Measurements from ENCODE around the gene RASSF7.

The RASSF7 gene

DNA sequence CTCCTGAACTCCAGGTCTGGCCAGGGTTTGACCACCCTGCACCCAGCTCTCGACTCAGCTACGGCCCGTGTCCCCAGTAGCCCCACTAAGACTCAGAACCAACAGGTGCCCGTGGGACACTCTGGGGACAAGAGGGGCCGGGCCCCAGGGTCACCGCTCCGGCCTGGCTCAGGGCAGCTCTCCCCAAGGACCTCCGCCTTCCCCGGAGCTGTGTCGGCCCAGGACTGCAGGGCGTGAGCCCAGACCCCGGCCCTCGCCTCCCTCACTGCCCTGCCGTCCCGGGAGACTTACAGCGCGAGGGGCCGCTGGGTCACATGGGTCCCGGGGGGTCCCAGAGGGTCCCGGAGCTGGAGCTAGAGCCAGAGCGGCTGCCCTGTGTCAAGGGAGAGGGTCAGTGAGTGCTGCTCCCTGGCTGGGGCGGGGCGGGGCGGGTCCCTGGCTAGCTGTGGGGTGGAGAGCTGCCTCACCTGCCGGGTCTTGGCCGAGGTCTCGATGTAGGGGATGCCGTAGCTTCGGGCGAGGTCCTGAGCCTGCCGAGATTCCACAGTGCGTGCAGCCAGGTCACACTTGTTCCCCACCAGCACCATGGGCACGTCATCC, 27.7 kb upstream of the RASSF7 start:
- no peak for DNase-seq

DNA sequence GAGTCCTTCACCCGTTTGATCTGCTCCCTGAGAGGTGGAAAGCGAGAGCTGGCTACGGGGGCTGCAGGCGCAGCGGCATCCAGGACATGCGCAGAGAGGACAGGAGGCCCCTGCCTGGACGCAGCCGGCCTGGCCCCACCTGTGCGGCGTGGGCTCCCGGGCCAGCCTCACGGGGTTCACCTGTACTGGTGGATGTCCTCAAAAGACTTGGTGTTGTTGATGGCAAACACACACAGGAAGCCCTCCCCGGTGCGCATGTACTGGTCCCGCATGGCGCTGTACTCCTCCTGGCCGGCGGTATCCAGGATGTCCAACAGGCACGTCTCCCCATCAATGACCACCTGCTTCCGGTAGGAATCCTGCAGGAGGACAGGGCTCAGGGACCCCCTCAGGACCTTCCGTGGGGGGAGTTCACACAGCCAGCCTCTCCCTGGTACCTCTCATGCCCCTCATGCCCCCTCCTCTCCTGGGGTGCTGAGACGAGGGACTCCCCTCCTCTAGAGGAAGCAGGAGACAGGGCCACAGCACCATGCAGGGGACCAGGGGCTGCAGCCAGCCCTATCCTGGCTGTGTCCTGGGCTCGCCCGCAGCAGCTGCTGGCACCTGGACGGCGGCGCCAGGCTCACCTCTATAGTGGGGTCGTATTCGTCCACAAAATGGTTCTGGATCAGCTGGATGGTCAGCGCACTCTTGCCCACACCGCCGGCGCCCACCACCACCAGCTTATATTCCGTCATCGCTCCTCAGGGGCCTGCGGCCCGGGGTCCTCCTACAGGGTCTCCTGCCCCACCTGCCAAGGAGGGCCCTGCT, 27.0 kb upstream of the RASSF7 start:
- no peak for DNase-seq

DNA sequence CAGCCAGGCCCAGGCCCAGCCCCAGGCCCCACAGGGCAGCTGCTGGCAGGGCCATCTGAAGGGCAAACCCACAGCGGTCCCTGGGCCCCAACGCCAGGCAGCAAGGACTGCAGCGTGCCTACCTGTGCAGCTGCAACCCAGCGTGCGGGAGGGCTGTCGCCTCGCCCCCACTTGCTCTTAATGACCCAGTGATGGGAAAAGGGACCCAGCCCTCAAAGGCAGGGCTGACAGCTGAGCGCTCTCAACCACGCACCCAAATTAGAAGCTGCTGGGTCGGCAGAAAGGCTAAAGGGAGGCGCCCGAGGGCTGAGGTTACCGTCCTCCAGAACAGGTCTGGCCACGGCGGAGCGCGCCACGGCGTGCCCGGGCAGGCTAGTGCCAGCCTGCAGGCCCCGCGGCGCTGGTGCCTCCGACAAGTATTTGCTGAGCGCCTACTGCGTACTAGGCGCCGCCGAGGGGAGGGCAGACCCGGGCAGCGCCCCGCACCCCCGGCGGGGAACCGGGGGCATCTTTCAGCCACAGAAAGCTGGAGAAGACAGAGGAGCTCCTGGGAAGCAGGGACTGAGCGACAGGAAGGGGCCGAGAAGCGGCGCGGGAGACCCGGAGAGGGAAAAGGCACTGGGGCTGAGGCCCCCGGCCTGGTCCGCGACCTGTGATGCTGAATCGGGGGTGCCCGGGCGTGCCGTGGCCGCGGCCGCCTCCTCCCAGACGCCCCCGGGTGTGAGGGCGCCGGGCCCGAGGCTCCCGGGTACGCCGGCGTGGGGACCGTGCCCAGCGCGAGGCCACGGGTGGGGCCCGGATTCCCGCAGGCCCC, 26.2 kb upstream of the RASSF7 start:
- peak; percentile 83 for DNase-seq

DNA sequence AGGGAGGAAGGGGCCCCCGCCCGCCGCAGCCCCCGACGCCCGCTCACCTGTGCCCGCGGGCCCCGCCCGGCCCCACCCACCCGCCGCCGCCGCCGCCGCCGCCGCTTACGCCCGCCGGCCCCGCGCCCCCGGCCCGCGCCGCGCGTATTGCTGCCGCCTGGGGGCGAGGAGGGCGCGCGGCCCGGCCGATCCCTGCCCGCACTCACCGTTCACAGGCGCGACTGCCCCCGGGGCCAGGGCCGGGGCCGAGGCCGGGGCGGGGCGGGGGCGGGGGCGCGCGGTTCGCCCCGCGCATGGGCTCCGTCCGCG, 25.6 kb upstream of the RASSF7 start:
- no peak for DNase-seq

DNA sequence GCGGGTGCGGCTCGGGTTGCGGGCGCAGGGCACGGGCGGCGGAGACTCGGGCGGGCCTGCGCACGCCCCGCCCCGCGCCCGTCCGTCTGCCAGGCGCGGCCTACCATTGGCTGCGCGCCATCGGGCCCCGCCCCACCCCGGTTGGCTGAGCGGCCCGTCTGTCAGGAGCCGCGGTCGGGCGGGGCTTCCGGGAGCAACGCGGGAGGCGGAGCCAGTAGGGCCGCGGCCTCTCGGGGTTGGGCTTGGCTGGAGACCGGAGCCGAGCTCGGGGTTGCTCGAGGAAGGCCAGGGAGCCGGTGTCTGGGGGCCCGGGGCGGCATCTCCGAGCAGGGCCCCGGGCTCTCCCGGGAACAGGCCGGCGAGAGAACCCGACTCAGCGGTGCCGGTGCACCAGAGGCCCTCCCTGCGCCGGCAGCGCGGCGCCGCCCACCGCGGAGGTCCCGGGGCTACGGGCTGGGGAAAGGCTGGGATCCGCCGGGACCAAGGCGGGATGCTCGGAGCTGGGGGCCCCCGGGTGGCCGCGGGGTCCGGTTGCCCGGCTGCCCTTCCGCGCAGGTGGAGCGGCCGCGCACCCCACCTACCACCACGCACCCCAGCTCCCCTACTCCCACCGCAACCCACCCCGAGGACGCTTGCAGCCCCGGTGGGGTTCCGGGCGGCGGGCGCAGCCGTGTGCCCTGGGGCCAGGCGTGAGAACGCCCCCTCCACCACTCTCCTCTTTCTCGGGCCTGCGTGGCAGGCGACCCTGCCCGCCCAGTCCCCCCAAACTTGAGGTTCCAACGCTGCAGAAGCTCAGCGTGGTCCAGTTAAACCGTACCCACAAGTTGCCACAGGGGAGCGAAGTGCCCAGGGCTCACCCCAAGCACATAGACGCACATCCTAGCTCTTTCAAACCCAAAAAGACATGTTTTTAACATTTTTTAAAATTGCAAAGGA, 25.0 kb upstream of the RASSF7 start, which contains the start of gene HRAS:
HRAS (minus strand) TSS at position 58 of the 936 bp plus-strand sequence.
- peak; percentile 99 for DNase-seq

DNA sequence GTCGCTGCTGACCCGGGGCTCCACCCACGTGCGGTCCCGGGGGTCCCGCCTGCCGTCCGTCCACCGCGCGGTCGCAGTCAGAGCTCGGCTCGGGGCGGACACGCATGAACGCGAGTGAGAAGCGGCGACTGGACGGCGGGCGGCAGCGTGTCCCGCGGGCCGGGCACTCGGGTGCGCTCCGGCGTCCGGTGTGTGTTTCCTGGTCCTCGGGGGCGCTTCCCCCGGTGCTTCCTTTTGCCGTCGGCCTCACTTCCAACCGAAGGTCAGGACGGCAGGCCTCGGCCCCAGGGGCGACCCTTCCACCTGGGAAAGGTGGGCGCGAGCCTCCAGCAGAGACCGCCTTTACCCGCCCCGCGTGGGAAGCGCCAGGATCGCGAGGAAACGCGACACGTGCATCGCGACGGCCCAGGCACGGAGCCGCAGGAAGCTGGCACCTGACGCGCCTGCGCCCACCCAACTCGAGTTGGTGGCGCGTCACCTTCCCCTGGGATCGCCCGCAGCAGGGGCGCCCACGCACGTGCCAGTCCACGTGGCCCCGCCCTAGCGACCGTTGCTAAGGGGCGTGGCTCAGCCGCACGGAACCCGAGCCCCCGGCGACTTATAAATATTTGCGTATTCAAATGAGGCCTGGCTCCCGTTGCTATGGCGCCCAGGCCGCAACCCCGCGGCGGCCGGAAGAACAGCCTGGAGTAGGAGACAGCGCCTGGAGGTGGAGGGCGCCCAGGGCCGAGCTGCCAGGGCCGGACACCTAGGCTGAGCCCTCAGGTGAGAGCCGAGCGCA, 23.7 kb upstream of the RASSF7 start, which contains the start of gene LRRC56:
LRRC56 (plus strand) TSS at position 687 of the 781 bp plus-strand sequence. CDS start 3,158 bp downstream, outside the sequence.
- peak; percentile 99 for DNase-seq

DNA sequence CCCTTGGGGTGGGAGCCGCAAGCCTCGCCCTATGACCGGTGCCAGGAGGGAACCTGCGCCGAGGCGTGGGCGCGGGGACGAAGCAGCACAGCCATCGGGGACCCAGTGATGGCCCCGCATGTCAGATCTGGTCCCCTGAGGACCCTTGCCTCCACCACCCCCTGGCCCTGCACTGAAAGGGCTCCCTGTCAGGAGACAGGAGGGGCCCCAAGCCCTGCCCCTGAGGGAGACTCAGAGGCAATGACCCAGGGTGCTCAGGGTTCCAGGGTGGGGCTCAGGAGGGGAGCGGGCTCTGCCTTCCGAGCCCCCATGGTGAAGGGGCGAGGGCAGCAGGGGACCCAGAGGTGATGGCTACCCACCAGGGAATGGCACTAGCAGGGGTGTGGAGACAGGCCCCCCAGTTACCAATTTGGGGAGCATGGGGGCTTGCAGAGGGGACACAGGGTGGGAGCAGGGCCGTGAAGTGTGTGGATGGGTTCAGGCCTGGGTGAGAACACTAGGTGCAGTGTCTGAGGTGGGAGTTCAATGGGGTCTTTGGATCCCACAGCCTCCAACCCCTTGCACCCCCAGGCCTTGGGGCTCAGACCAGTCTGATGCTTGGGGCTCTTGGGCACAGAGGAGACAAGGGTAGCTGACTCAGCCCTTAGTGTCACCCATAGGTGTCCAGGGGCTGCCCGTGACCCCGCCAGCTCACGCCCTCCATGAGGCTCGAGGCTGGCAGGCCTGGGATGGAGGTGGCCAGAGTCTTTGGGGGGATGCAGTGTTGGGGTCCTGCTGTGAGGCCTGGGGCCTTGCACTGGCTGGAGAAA, 22.9 kb upstream of the RASSF7 start:
- DNase-seq, result peak; percentile 48

DNA sequence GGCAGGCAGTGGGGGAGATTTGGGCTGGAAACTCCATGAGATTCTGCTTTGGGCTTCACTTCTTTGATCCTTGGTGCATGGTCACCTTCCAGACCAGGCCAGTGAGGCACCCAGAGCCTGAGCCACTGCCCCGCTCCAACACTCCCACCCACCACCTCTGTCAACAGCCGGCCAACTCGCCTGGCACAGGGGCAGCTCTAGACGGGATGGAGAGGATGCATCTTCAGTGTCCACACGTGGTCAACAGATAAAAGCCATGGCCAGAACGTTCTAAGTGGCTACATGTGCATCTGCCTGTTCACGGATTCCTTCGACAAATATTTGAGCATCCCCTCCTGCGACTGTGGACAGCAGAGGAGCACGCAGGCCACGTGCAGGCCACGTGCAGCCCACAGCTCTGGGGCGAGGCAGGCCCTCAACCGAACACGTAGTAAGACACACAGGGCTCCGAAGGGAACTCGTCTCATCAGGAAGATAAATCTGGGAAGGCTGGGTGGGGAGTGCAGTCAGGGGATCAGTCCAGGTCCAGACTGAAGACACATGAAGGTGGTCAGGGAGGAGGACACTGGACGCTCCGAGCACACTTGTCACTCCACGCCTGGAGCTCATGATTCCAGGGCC, 22.2 kb upstream of the RASSF7 start:
- DNase-seq, result peak; percentile 45

DNA sequence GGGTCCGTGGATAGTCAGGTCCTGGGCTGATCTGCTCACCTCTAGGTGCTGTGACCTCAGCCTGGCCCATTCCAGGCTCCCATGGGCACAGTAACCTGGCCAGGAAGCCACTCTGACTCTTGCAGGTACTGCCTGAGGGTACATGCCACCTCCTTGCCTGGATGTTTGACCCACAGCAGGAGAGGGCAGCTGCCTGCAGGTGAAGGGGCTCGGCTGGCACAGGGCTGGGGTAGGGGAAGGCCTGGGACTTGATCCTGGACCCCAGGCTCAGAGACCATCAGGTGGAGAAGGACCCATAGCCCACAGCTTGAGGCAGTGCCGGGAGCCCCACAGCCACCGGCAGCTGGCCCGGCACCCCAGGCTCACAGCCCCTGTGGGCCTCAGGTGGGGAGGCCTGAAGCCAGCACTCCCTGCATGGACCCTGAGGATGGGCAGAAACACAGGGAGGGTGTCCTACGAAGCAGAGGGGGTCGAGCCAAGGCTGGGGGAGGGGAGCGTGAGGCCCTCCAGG, 20.7 kb upstream of the RASSF7 start:
- DNase-seq, result no peak

DNA sequence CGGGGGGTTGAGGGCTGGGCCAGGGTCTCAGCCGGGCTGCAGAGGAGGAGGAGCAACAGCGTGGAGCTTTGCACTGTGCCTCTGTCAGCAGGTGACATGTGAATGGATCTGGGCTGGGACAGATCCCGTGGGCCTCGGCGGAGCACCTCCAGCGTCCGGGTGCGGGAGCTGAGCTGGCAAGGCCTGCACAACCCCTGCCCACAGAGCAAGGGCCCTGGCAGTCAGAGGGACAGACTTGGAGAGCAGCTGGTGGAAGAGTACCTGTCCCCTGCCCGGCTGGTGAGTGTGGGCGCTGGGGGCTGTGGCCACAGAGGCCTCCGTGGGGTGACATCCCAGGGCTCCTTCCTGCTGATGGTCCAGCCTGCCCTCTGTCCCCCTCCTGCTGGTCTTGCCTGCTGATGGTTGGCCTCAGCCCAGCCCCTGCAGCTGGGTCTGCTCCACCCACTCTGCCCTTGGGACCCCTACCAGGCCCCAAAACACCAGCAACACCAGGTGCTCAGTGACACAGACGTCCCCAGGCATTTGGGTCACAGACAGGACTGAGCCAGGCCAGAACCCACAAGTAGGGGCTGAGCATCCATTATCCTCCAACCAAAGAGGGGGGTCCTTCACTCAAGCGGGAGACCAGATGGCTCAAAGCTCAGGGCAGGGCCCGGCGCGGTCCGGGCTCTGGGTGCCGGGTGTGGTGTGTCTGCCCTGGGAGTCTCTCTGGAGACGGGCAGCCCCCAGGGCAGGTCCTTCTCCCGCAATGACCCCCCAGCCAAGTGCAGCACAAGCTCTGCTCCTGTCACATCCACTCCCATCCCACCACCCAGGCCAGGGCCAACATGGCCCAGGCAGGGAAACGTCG, 20.0 kb upstream of the RASSF7 start:
- no peak for DNase-seq

DNA sequence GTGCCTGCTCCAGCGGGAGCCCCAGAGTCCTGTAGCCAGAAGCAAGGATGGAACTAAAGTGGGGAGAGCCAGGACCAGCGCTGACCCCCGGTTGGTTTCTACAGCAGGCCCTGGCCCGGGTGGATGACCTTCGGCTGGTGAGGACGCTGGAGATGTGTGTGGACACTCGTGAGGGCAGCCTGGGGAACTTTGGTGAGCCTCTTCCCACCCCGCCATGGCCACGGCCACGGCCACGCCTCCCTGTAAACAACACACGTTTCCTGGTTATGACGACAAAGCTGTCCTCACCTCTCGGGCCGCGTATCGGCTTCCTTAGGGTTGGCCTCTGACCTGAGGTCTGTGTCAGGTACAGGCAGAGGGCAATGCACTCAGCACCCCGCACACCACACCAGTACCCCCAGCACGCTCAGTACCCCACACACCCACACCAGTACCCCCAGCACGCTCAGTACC, 19.3 kb upstream of the RASSF7 start:
- peak; percentile 49 for DNase-seq

DNA sequence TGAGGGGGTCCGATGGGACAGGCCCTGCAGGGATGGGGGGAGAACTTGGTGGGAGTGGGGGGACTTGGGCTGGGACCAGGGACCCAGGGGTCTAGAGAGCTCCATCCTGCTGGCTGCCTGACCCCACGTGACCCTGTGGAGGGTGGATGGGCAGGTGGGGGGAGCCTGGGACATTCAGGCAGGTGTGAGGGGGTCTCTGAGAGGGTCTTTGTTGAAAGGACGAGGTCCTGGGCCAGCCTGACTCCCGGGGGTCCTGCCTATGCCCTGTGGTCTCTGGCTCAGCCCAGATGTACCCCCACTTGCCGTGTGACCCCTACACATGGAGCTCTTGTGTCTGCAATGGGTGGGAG, 16.0 kb upstream of the RASSF7 start:
- no peak for DNase-seq

DNA sequence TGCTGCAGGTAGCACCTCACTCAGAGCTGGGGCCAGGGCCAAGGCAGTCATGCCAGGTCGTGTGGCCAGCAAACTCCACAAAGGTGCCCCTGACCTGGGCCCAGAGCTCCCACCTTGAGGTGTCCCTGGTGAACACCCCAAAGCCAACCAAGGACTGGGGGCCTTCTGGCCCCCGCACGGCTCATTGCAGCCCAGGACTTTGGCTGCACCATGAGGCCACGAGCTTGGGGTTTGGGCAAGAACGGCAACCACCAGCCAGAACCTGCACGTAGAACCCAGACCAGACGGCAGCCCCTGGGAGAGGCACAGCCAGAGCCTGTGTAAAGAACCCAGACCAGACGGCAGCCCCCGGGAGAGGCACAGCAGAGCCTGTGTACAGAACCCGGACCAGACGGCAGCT, 15.6 kb upstream of the RASSF7 start:
- no peak for DNase-seq

DNA sequence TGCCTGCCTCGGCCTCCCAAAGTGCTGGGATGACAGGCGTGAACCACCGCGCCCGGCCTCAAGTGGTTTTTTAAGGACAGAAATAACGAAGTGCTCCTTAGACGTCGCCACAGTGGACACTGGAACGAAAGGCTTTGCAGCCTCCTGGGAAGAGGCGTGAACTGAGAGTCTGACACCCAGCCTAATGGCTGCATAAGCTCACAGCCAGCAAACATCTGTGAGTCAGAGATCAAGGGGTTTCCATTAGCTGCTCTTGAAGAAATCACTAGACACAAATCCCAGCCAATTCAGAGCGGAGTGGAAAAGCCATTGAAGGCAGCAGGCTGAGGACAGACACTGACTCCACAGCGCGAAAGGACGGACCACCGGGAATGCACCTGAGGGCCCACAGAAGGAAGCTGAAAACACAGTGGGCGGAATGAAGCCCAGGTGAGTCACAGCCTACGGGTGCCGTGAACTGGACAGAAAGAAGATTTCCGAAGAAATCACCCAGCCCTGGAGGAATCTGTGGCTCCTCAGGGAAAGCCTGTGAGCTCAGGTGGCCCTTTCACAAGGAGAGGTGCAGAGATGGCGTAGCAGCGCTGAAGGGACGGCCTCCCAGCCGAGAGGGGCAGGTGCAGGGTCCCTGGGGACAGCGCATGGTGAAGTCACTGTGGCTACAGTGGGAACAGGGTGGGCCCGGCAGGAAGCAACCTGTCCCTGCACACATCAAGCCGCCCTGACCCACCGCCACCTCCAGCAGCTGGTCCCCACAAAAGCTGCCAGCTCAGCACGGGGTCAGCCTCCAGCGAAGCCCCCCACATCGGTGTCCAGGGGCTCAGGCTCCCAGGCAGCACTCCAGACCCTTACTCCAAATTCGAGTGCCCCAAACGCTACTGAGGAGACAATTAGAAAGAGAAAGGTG, 11.8 kb upstream of the RASSF7 start:
- DNase-seq, result peak; percentile 56

DNA sequence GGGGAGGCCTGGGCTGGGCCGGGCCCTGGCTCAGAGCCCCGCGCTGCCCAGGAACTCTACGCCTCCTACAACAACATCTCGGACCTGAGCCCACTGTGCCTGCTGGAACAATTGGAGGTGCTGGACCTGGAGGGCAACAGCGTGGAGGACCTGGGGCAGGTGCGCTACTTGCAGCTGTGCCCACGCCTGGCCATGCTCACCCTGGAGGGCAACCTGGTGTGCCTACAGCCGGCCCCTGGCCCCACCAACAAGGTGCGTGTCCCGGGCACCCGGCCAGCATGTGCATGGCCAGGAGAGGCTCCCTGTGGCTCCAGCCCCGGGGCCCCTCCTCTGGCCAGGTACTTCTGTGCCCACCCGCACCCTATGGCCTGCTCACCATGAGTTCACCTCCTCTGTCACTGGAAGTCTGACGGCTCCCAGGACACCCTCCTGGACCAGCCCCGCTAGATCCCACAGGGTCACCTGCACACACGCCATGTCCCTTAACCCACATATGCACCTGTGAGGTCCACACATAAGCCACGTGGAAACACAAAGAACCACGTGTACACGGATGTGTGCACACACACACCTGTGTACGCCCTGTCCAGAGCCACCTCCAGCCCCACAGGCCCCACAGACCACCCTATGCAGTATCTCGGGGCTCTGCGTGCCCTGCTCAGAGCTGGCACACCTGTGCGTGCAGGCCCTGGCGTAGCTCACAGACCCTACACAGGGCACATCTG, 10.6 kb upstream of the RASSF7 start:
- DNase-seq, result no peak

DNA sequence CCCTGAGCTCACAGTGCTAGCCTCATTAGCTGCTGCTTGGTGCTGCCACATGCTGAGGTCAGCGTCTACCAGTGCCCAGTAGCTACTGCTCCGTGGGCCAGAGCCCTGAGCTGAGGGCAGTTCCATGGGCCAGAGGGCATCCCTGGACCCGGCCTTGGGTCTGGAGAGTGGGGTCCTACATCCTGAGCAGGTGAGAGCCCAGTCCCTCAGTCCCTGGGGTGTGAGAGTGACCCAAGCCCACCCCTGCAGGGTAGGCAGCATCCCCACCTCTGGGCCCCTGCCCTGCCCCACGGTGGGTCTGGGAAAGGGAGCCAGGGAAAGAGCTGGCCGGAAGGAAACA, 10.1 kb upstream of the RASSF7 start:
- no peak for DNase-seq

DNA sequence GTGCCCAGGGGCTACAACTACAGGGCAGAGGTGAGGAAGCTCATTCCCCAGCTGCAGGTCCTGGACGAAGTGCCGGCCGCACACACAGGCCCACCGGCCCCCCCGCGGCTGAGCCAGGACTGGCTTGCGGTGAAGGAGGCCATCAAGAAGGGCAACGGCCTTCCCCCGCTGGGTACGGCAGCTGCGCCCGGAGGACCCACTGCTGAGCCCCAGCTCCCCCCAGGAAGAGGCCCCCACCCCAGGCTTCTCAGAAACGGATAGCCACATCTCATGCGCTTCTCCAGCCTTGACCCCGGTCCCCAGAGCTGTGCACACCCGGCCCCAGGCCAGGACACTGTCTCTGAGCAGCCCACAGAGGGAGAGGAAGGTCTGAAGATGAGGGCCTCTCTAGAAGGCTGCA, 9.6 kb upstream of the RASSF7 start:
- no peak for DNase-seq

DNA sequence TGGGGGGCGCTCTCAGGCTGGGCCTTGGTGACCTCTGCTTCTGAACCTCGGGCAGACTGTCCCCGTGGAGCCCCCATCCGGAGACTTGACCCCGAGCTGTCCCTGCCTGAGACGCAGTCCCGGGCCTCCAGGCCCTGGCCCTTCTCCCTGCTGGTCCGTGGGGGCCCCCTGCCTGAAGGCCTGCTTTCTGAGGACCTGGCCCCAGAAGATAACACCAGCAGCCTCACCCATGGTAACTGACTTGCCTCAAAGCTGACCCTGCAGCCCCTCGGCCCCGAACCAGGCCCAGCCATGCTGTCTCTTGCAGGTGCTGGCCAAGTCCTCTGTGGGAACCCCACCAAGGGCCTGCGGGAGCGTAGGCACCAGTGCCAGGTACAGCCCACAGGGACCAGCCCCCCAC, 9.2 kb upstream of the RASSF7 start:
- no peak for DNase-seq
